GM18909 (cell line): ENCODE results near the gene SAT2.

Experiments
- ATAC-seq: cut with Tn5 transposase; IDR thresholded peaks from one replicate; pipeline ENCODE4 v1.9.1; 2021; ENCODE audit warnings: mild to moderate bottlenecking; ENCODE audit not compliant: unreplicated experiment, poor library complexity

Gene SAT2

GRCh38 chr17:7577327-7578199 is 50.1 kb downstream of the SAT2 start:
- no peak for ATAC-seq

- ATAC-seq, result no peak
Observed at GRCh38 chr17:7576432-7576937, 51.1 kb downstream of the SAT2 start.
